MCF 10A (cell line): ENCODE data around the gene GDPD1. TPM values are rescaled to one million over a fixed set of nuclear protein-coding genes. Genes with fewer than 3 reads are reported as not detected.

Experiments
- BruUV-seq: library from RNA; stranded (reverse); fragments of 400-500 nt; replicated peaks from 2 replicates; lab custom pipeline; 2021; lab: Mats Ljungman, UMichigan
- CTCF ChIA-PET: fragments of 300-600 bp; sonication (Branson Sonifier 250); formaldehyde crosslinking; extraction: SDS; loops from one replicate; lab custom pipeline; 2021; ENCODE audit warnings: antibody characterized with exemption, inconsistent platforms; lab: Yijun Ruan, JAX
- POLR2A ChIA-PET: fragments of 300-600, 350-650 bp; sonication (Branson Sonifier 250); formaldehyde crosslinking; extraction: SDS; loops from one replicate; lab custom pipeline; 2020; ENCODE audit warnings: antibody characterized with exemption, inconsistent platforms; lab: Yijun Ruan, JAX
- DNase-seq: peaks from one replicate; pipeline ENCODE4 v3.0.0-alpha.2; 2018; ENCODE audit not compliant: unreplicated experiment
- H3K27ac Mint-ChIP-seq: one replicate; pipeline ENCODE4 v1.8.0; 2022; ENCODE audit warnings: mild to moderate bottlenecking, low read depth, mixed read lengths; ENCODE audit not compliant: unreplicated experiment
- H3K27me3 Mint-ChIP-seq: one replicate; pipeline ENCODE4 v1.8.0; 2022; ENCODE audit warnings: mixed read lengths; ENCODE audit not compliant: insufficient read depth, unreplicated experiment
- H3K36me3 Mint-ChIP-seq: one replicate; pipeline ENCODE4 v1.8.0; 2022; ENCODE audit warnings: mild to moderate bottlenecking, moderate library complexity, mixed read lengths; ENCODE audit not compliant: insufficient read depth, unreplicated experiment
- H3K4me1 Mint-ChIP-seq: one replicate; pipeline ENCODE4 v1.8.0; 2022; ENCODE audit warnings: mixed read lengths; ENCODE audit not compliant: insufficient read depth, unreplicated experiment
- H3K4me3 Mint-ChIP-seq: one replicate; pipeline ENCODE4 v1.8.0; 2022; ENCODE audit warnings: mild to moderate bottlenecking, moderate library complexity, mixed read lengths; ENCODE audit not compliant: unreplicated experiment
- H3K9me3 Mint-ChIP-seq: one replicate; pipeline ENCODE4 v1.8.0; 2022; ENCODE audit warnings: mixed read lengths; ENCODE audit not compliant: unreplicated experiment
- CTCF ChIP-seq: fragments of 200-600 bp; IDR thresholded peaks from one replicate; pipeline ENCODE4 v1.8.0; 2022; ENCODE audit warnings: antibody characterized with exemption, mild to moderate bottlenecking; ENCODE audit not compliant: unreplicated experiment
- intact Hi-C: fragments of 100-400 bp; cut with micrococcal nuclease; formaldehyde crosslinking; loops from 2 replicates; pipeline ENCODE4 v1.14.1; 2022
- total RNA-seq: library from RNA; stranded (reverse); gene quantifications from 2 replicates; pipeline ENCODE4 v1.2.3, GENCODE V29; 2022

Gene GDPD1
- total RNA-seq, 1 experiment from 2014 or later, result 2.9 TPM

DNA sequence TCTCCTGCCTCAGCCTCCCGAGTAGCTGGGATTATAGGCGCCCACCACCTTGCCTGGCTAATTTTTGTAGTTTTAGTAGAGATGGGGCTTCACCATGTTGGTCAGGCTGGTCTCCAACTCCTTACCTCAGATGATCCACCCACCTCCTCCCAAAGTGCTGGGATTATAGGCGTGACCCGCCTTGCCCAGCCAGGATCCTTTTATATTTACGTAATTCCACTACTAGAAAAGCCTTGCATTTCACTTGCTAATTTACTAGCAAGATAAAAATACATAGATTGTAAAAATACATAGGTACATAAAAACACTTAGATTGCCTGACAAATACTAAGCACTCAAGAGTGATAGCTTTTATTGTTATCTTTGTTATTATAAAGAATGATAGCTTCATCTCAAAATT, 47.5 kb downstream of the GDPD1 start:
- H3K4me1 Mint-ChIP-seq, result no peaks in the 10 kb centered on the region
- no TSS peak for BruUV-seq
- CTCF ChIA-PET, result interaction anchor here (0.6 to 1.4 kb wide), 2 partner anchors 16 to 175 kb away, joined by 3 read pairs; no protein-coding TSS in a partner anchor
- H3K9me3 Mint-ChIP-seq, result no peaks in the 10 kb centered on the region
- POLR2A ChIA-PET, result no interaction called here
- no peaks in the 10 kb centered on the region for H3K27me3 Mint-ChIP-seq
- no peak for DNase-seq
- no peak overlapping the region for H3K4me3 Mint-ChIP-seq
- H3K36me3 Mint-ChIP-seq, result no peaks in the 10 kb centered on the region
- no peak for TF ChIP-seq CTCF
- intact Hi-C loops, result no loop called here
- no peak overlapping the region for H3K27ac Mint-ChIP-seq

GRCh38 chr17:59275618-59276017, 55.3 kb downstream of the GDPD1 start:
- no peak overlapping the region for H3K4me3 Mint-ChIP-seq
- BruUV-seq, result no TSS peak
- intact Hi-C loops, result no loop called here
- H3K4me1 Mint-ChIP-seq, result no peaks in the 10 kb centered on the region
- POLR2A ChIA-PET, result no interaction called here
- no peak for TF ChIP-seq CTCF
- H3K9me3 Mint-ChIP-seq, result no peaks in the 10 kb centered on the region
- no peak for DNase-seq
- peaks cover 5% of the 10 kb centered on the region for H3K36me3 Mint-ChIP-seq
- H3K27ac Mint-ChIP-seq, result no peak overlapping the region
- H3K27me3 Mint-ChIP-seq, result no peaks in the 10 kb centered on the region
- CTCF ChIA-PET, result no interaction called here

GRCh38 chr17:59277031-59277430, 56.7 kb downstream of the GDPD1 start:
- intact Hi-C loops, result no loop called here
- DNase-seq, result no peak
- Mint-ChIP-seq H3K27me3 (no peaks in the 10 kb centered on the region), H3K4me3 (no peak overlapping the region), H3K36me3 (peaks cover 5% of the 10 kb centered on the region), H3K4me1 (no peaks in the 10 kb centered on the region), H3K27ac (no peak overlapping the region), H3K9me3 (no peaks in the 10 kb centered on the region)
- ChIA-PET POLR2A (no interaction called here), CTCF (interaction anchor here (0.5 kb wide), 1 partner anchor 252 kb away, joined by 5 read pairs; no protein-coding TSS in a partner anchor)
- TF ChIP-seq CTCF, result no peak
- no TSS peak for BruUV-seq

DNA sequence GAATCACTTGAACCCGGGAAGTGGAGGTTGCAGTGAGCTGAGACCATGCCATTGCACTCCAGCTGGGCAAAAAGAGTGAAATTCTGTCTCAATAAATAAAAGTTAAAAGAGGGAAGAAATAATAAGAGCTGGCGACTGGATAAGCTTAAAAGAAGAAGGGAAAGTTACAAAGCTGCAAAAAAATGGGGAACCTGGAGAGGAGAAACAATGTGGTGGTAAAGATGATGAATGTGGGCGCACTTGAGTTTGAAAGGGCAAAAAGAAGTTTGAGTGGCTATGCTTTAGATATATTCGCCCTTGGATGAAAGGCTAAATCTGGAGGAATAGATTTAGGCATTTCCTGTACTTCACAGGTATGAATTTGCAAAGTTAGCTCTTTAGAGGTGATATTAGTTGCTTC, 58.1 kb downstream of the GDPD1 start:
- CTCF ChIA-PET, result interaction anchor here (0.5 kb wide), 1 partner anchor 28 kb away, joined by 7 read pairs; no protein-coding TSS in a partner anchor
- Mint-ChIP-seq H3K9me3 (no peaks in the 10 kb centered on the region), H3K27ac (no peak overlapping the region), H3K36me3 (peaks cover under 1% of the 10 kb centered on the region), H3K27me3 (no peaks in the 10 kb centered on the region), H3K4me3 (no peak overlapping the region), H3K4me1 (no peaks in the 10 kb centered on the region)
- TF ChIP-seq CTCF, result no peak
- no peak for DNase-seq
- no TSS peak for BruUV-seq
- POLR2A ChIA-PET, result interaction anchor here (0.6 to 0.9 kb wide), 2 partner anchors 29 to 64 kb away, joined by 3 read pairs; no protein-coding TSS in a partner anchor
- intact Hi-C loops, result no loop called here
